Measurements from ENCODE around the gene PCNX4. TPM values are rescaled to one million over a fixed set of nuclear protein-coding genes. Genes with fewer than 3 reads are reported as not detected.

PCNX4 gene
- polyA plus RNA-seq, 1 experiment, result 67.2 TPM

- CTCF ChIA-PET, result no interaction called here
- TF ChIP-seq CTCF (IDR thresholded peaks at IDR 0.05; ENCODE audit: low read depth, low read length), result no peak
- no peak overlapping the region for H3K27ac ChIP-seq (ENCODE audit: low read depth, low read length)
- POLR2A ChIA-PET, result no interaction called here
- H3K27me3 ChIP-seq (ENCODE audit: control insufficient read depth, insufficient read depth, low read length), result no peaks in the 10 kb centered on the region
- H3K4me3 ChIP-seq (ENCODE audit: low read depth, low read length), result no peak overlapping the region
- DNase-seq (ENCODE audit: low read depth, low spot score), result no peak
- H3K9me3 ChIP-seq (ENCODE audit: control insufficient read depth, insufficient read depth, low read length), result no peaks in the 10 kb centered on the region
Observed at GRCh38 chr14:60169722-60170121, 78.0 kb downstream of the PCNX4 start.

DNA sequence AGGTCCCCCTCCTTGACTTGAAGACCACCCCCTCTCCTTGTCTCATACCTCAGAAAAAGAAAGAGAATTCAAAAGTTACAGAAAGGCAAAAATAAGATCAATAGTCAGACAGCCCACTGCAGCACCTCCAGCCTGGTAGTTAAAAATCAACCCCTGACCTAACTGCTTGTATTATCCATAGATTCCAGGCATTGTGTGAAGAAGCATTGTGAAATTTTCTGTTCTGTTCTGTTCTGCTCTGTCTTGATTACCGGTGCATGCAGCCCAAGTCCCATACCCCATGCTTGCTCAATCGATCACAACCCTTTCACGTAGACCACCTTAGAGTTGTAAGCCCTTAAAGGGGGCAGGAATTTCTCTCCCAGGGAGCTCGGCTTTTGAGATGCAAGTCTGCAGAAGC lies 79.2 kb downstream of the PCNX4 start:
- no peak for TF ChIP-seq CTCF (IDR thresholded peaks at IDR 0.05; ENCODE audit: low read depth, low read length)
- H3K9me3 ChIP-seq (ENCODE audit: control insufficient read depth, insufficient read depth, low read length), result no peaks in the 10 kb centered on the region
- H3K4me3 ChIP-seq (ENCODE audit: low read depth, low read length), result no peak overlapping the region
- DNase-seq (ENCODE audit: low read depth, low spot score), result no peak
- no peaks in the 10 kb centered on the region for H3K27me3 ChIP-seq (ENCODE audit: control insufficient read depth, insufficient read depth, low read length)
- H3K27ac ChIP-seq (ENCODE audit: low read depth, low read length), result no peak overlapping the region
- POLR2A ChIA-PET, result no interaction called here
- CTCF ChIA-PET, result interaction anchor here (1.0 to 2.0 kb wide), 2 partner anchors 13 to 206 kb away, joined by 3 to 10 read pairs; no protein-coding TSS in a partner anchor

DNA sequence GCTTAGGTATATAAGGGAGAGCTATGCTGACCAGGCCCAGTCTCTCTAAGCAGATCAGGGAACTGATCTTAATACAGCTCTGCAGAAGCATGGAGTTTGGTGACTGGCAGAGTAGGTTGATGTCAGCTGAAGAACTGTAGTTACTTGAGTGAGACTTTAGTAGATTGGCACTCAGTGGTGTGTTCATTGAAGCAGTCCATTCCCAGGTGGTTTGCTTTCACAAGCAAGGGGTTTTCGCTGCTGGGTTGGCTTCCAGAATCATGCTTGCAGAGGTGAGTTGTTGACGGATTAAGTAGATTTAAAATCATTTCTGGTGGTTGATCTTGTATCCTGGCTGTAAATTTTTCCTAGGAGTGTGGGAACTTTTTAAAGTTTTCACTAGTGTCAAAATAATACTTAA lies 80.0 kb downstream of the PCNX4 start:
- no peak overlapping the region for H3K4me3 ChIP-seq (ENCODE audit: low read depth, low read length)
- no peaks in the 10 kb centered on the region for H3K9me3 ChIP-seq (ENCODE audit: control insufficient read depth, insufficient read depth, low read length)
- ChIA-PET POLR2A (no interaction called here), CTCF (interaction anchor here (1.0 to 2.0 kb wide), 2 partner anchors 12 to 207 kb away, joined by 3 to 10 read pairs; no protein-coding TSS in a partner anchor)
- TF ChIP-seq CTCF (IDR thresholded peaks at IDR 0.05; ENCODE audit: low read depth, low read length), result no peak
- no peaks in the 10 kb centered on the region for H3K27me3 ChIP-seq (ENCODE audit: control insufficient read depth, insufficient read depth, low read length)
- DNase-seq (ENCODE audit: low read depth, low spot score), result no peak
- H3K27ac ChIP-seq (ENCODE audit: low read depth, low read length), result no peak overlapping the region

GRCh38 chr14:60174352-60175254 lies 82.9 kb downstream of the PCNX4 start:
- no peak overlapping the region for H3K4me3 ChIP-seq (ENCODE audit: low read depth, low read length)
- CTCF ChIA-PET, result interaction anchor here (1.7 to 2.5 kb wide), 2 partner anchors 9 to 10 kb away, joined by 4 to 9 read pairs; partner anchors contain the start of gene DHRS7
- no peaks in the 10 kb centered on the region for H3K9me3 ChIP-seq (ENCODE audit: control insufficient read depth, insufficient read depth, low read length)
- TF ChIP-seq CTCF (IDR thresholded peaks at IDR 0.05; ENCODE audit: low read depth, low read length), result no peak
- no peak for DNase-seq (ENCODE audit: low read depth, low spot score)
- POLR2A ChIA-PET, result no interaction called here
- no peak overlapping the region for H3K27ac ChIP-seq (ENCODE audit: low read depth, low read length)
- no peaks in the 10 kb centered on the region for H3K27me3 ChIP-seq (ENCODE audit: control insufficient read depth, insufficient read depth, low read length)

GRCh38 chr14:60175255-60175902 lies 83.7 kb downstream of the PCNX4 start:
- Histone ChIP-seq H3K9me3 (ENCODE audit: control insufficient read depth, insufficient read depth, low read length) (no peaks in the 10 kb centered on the region), H3K27ac (ENCODE audit: low read depth, low read length) (no peak overlapping the region), H3K27me3 (ENCODE audit: control insufficient read depth, insufficient read depth, low read length) (no peaks in the 10 kb centered on the region), H3K4me3 (ENCODE audit: low read depth, low read length) (no peak overlapping the region)
- no peak for TF ChIP-seq CTCF (IDR thresholded peaks at IDR 0.05; ENCODE audit: low read depth, low read length)
- DNase-seq (ENCODE audit: low read depth, low spot score), result no peak
- ChIA-PET POLR2A (no interaction called here), CTCF (interaction anchor here (1.7 to 2.5 kb wide), 2 partner anchors 9 to 10 kb away, joined by 4 to 9 read pairs; partner anchors contain the start of gene DHRS7)

All from AG04450 (cell line).